GM12878 (cell line): Measurements from ENCODE around the gene RAB11A. TPM values are rescaled to one million over a fixed set of nuclear protein-coding genes. Genes with fewer than 3 reads are reported as not detected.

Source experiments
- ATAC-seq: fragments of 200-7000 bp; cut with Tn5 transposase; 3 replicates; pipeline ENCODE4 v1.9.1; 2020; ENCODE audit warnings: mild to moderate bottlenecking, moderate library complexity
- BruUV-seq: library from RNA; stranded (reverse); fragments of 400-500 nt; replicated peaks from 2 replicates; lab custom pipeline; 2021; lab: Mats Ljungman, UMichigan
- CTCF ChIA-PET: fragments of 300-600 bp; sonication (Branson Sonifier 250); formaldehyde crosslinking; extraction: SDS; loops from one replicate; lab custom pipeline; 2021; ENCODE audit warnings: inconsistent platforms; lab: Yijun Ruan, JAX
- POLR2A ChIA-PET: fragments of 350-600 bp; formaldehyde crosslinking; extraction: SDS; loops from one replicate; lab custom pipeline; 2021; ENCODE audit warnings: inconsistent platforms; lab: Charles Lee
- RAD21 ChIA-PET: fragments of 300-600 bp; sonication (Branson Sonifier 250); formaldehyde crosslinking; loops from one replicate; lab custom pipeline; 2023; ENCODE audit warnings: antibody characterized with exemption; ENCODE audit not compliant: unreplicated experiment; lab: Charles Lee
- SMC1A ChIA-PET: fragments of 300-600 bp; sonication (Branson Sonifier 250); formaldehyde crosslinking; loops from one replicate; lab custom pipeline; 2023; ENCODE audit not compliant: unreplicated experiment, uncharacterized antibody; lab: Charles Lee
- DNase-seq: peaks from one replicate; pipeline ENCODE4 v3.0.0-alpha.2; 2011; ENCODE audit warnings: low read depth, low spot score
- FAIRE-seq: peaks from 3 replicates; lab custom pipeline; 2011; peaks lifted over from hg19 to GRCh38; lab: Jason Lieb, UNC
- H2AFZ ChIP-seq: 2 replicates; pipeline ENCODE4 v1.6.0; 2011; ENCODE audit warnings: low read depth, low read length, control low read depth; ENCODE audit not compliant: control insufficient read depth
- H3K27ac ChIP-seq: 2 replicates; pipeline ENCODE4 v1.5.1; 2011; ENCODE audit warnings: control low read depth; ENCODE audit not compliant: control insufficient read depth, insufficient read depth
- H3K27me3 ChIP-seq, 2 experiments: replicated peaks in 1 of 2; 2 replicates each; pipeline versions ENCODE4 v1.6.0 to v1.6.1; 2011; ENCODE audit warnings: low read length in 1 of 2; ENCODE audit not compliant: control insufficient read depth in 2 of 2, insufficient read depth in 2 of 2
- H3K36me3 ChIP-seq, 2 experiments: 2 replicates each; pipeline ENCODE4 v1.5.1; 2011; ENCODE audit warnings: low read length in 1 of 2; ENCODE audit not compliant: control insufficient read depth in 2 of 2, insufficient read depth in 2 of 2
- H3K4me1 ChIP-seq: 2 replicates; pipeline ENCODE4 v1.6.1; 2011; ENCODE audit warnings: mild to moderate bottlenecking, low read length, moderate library complexity, mixed read lengths; ENCODE audit not compliant: control insufficient read depth, insufficient read depth
- H3K4me2 ChIP-seq: 2 replicates; pipeline ENCODE4 v1.6.0; 2011; ENCODE audit warnings: control low read depth; ENCODE audit not compliant: control insufficient read depth, insufficient read depth
- H3K4me3 ChIP-seq: fragments of 200-600 bp; sonication (generic); 2 replicates; pipeline ENCODE4 v1.5.1; 2016
- H3K79me2 ChIP-seq: 2 replicates; pipeline ENCODE4 v1.6.0; 2011; ENCODE audit warnings: low read length; ENCODE audit not compliant: control insufficient read depth, insufficient read depth
- H3K9ac ChIP-seq: 2 replicates; pipeline ENCODE4 v1.8.0; 2011; ENCODE audit warnings: low read length, control low read depth, mixed read lengths; ENCODE audit not compliant: control insufficient read depth, insufficient read depth
- H3K9me3 ChIP-seq: replicated peaks from 3 replicates; pipeline ENCODE4 v1.5.1; 2011; ENCODE audit warnings: mild to moderate bottlenecking, low read length; ENCODE audit not compliant: control insufficient read depth, insufficient read depth
- H4K20me1 ChIP-seq: 2 replicates; pipeline ENCODE4 v1.6.0; 2011; ENCODE audit not compliant: control insufficient read depth, insufficient read depth
- BRCA1 ChIP-seq: IDR thresholded peaks from 2 replicates; pipeline ENCODE4 v1.6.1; 2011; ENCODE audit warnings: low read depth, low read length, improper control_type of control experiment
- NRF1 ChIP-seq: conservative IDR thresholded peaks from 2 replicates; pipeline ENCODE4 v1.6.1; 2011; ENCODE audit warnings: mild to moderate bottlenecking, low read depth, low read length, improper control_type of control experiment
- PBX3 ChIP-seq: IDR thresholded peaks from 2 replicates; pipeline ENCODE4 v1.6.1; 2011; ENCODE audit warnings: mild to moderate bottlenecking, low read depth, low read length, moderate library complexity; ENCODE audit not compliant: insufficient replicate concordance
- POU2F2 ChIP-seq: IDR thresholded peaks from 3 replicates; pipeline ENCODE4 v1.6.1; 2011; ENCODE audit warnings: low read depth, mild to moderate bottlenecking, low read length, borderline replicate concordance
- WGBS: methylation state at CpG from one replicate; pipeline ENCODE4 v1.1.6; 2016; ENCODE audit warnings: low lambda C conversion rate; ENCODE audit not compliant: insufficient replicate concordance, insufficient coverage; ENCODE audit errors: missing lambda C conversion rate; 5-methylcytosine and 5-hydroxymethylcytosine counted together
- in situ Hi-C: fragments of 300-500 bp; cut with MboI; formaldehyde crosslinking; loops from 9 replicates; pipeline ENCODE4 v1.14.3; 2018; ENCODE audit warnings: mixed read lengths
- intact Hi-C: fragments of 100-400 bp; cut with micrococcal nuclease; formaldehyde crosslinking; loops from one replicate; pipeline ENCODE4 v1.14.2; 2022; ENCODE audit not compliant: unreplicated experiment
- polyA plus RNA-seq, 11 experiments: library from polyadenylated mRNA; depleted of rRNA in 4 of 11; unstranded in 6 of 11; stranded (reverse) in 5 of 11; fragments of >200 nt; fragmentation: Nextera tagmentation in 4 of 11; fragmentation: Illumina TruSeq in 1 of 11; extraction: Ambion mirVana in 4 of 11; extraction: Trizol in 1 of 11; gene quantifications; 1 replicate in 1 of 11; 2 replicates in 10 of 11; pipeline versions ENCODE4 v1.2.1 to v1.2.3, GENCODE V29; 2011 to 2016; ENCODE audit warnings: inconsistent platforms in 2 of 11, missing spikeins in 2 of 11, low read depth in 1 of 11
- total RNA-seq, 4 experiments: library from RNA; depleted of rRNA in 3 of 4; stranded (reverse); fragments of >200 nt in 3 of 4; fragmentation: Illumina TruSeq in 1 of 4; extraction: Trizol in 1 of 4; gene quantifications; 2 replicates each; pipeline versions ENCODE4 v1.2.1 to v1.2.3, GENCODE V29; 2013 to 2021

RAB11A gene
- total and polyA plus RNA-seq, 10 of the 15 experiments (the other 5 are each of a cell fraction or from before 2014, with no cell fraction given): 128 to 387 (median 224) TPM

DNA sequence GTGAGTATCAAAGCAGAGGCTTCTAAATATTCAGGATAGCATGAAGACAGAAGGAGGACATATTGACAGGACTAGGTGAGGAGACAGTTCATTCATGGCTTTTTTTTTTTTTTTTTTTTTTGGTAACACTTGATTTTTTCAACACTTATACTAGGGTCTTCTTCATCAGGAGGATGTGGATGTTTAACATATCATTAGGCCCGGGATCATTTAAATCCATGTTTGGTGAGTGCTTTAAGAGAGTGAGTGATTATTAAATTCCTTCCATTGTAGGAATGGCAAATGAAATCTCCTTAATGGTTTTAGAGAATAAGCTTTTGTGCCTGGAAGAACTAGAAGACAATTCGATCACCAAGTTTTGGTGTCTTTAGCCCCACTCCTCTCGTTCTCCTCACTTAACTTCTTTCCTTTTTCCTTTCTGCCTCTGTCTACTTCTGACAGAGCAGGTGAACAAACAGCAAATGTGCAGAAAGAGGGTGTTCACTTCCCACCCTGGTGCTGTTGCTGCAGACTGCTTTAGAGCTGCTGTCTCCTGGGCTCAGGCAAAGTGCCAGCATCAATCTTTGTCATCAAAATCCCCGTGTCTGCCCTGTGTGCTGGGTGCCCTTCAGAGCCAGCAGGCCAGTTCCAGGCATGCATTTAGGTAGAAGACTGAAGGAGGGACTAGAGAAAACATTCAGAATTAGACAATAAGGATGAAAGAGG lies 35.6 kb upstream of the RAB11A start:
- POLR2A ChIA-PET: interaction anchor here (0.6 to 2.7 kb wide), 14 partner anchors 9 to 223 kb away, joined by 3 to 15 read pairs (median 5); partner anchors contain the start of genes DENND4A, INTS14 and RAB11A
- peak overlapping the region; percentile 46 for H3K9ac ChIP-seq
- BruUV-seq: no TSS peak
- SMC1A ChIA-PET: interaction anchor here (0.7 to 7.1 kb wide), 23 partner anchors 10 to 242 kb away, joined by 3 to 66 read pairs (median 5); partner anchors contain the start of gene RAB11A
- FAIRE-seq (no peak), ATAC-seq (peak; percentile 75), DNase-seq (no peak)
- peak overlapping the region; percentile 79 for H3K27ac ChIP-seq
- H3K79me2 ChIP-seq: peaks cover 1% of the 10 kb centered on the region; the same call in 1 of the 2 replicates
- H3K27me3 ChIP-seq: no peaks in the 10 kb centered on the region
- TF ChIP-seq POU2F2: no peak
- TF ChIP-seq BRCA1: no peak
- TF ChIP-seq PBX3: peak; percentile 33
- TF ChIP-seq NRF1: no peak
- H3K9me3 ChIP-seq: no peaks in the 10 kb centered on the region
- H3K36me3 ChIP-seq: no peaks in the 10 kb centered on the region
- no peak overlapping the region for H3K4me2 ChIP-seq
- intact Hi-C loops: loop anchor here (5.0 kb wide), 1 partner anchor 196 kb away; no protein-coding TSS in a partner anchor
- peak overlapping the region; percentile 85 for H2AFZ ChIP-seq
- RAD21 ChIA-PET: interaction anchor here (0.7 to 6.1 kb wide), 13 partner anchors 10 to 194 kb away, joined by 3 to 69 read pairs (median 4); partner anchors contain the start of genes DENND4A and RAB11A
- no peak overlapping the region for H3K4me3 ChIP-seq
- WGBS: 39% methylated on average over 4 of the region's 4 CpGs
- in situ Hi-C loops: no loop called here
- H3K4me1 ChIP-seq: peaks cover 25% of the 10 kb centered on the region
- CTCF ChIA-PET: interaction anchor here (0.8 to 9.3 kb wide), 24 partner anchors 8 to 303 kb away, joined by 3 to 192 read pairs (median 5); partner anchors contain the start of genes HACD3, INTS14, RAB11A and SLC24A1
- no peaks in the 10 kb centered on the region for H4K20me1 ChIP-seq
